GM12801 (cell line): Measurements from ENCODE around the gene TSPAN18.

ENCODE experiments used
- CTCF ChIP-seq: IDR thresholded peaks from one replicate; pipeline ENCODE4 v1.5.1; 2011; ENCODE audit warnings: control low read depth; ENCODE audit not compliant: insufficient read length; ENCODE audit errors: extremely low read depth

The TSPAN18 gene

GRCh38 chr11:44741976-44742375 is 15.2 kb downstream of the TSPAN18 start:
- no peak for TF ChIP-seq CTCF

GRCh38 chr11:44742508-44743246 is 15.9 kb downstream of the TSPAN18 start:
- no peak for TF ChIP-seq CTCF

GRCh38 chr11:44743326-44743725 is 16.6 kb downstream of the TSPAN18 start:
- no peak for TF ChIP-seq CTCF

- no peak for TF ChIP-seq CTCF
Measured at GRCh38 chr11:44743959-44744557, 17.3 kb downstream of the TSPAN18 start.

GRCh38 chr11:44746894-44747293 is 20.1 kb downstream of the TSPAN18 start:
- no peak for TF ChIP-seq CTCF

- no peak for TF ChIP-seq CTCF
Measured at GRCh38 chr11:44747316-44747715, 20.6 kb downstream of the TSPAN18 start.

- no peak for TF ChIP-seq CTCF
Measured at GRCh38 chr11:44747836-44748235, 21.1 kb downstream of the TSPAN18 start.
